PC-3 (cell line): Measurements from ENCODE around the gene CCNG2. TPM values are rescaled to one million over a fixed set of nuclear protein-coding genes. Genes with fewer than 3 reads are reported as not detected.

ENCODE experiments used
- ATAC-seq: fragments of 200-7000 bp; cut with Tn5 transposase; 2 replicates; pipeline ENCODE4 v1.9.1; 2020; ENCODE audit warnings: mild to moderate bottlenecking, moderate library complexity
- BruUV-seq: library from RNA; stranded (reverse); fragments of 400-500 nt; replicated peaks from 2 replicates; lab custom pipeline; 2021; lab: Mats Ljungman, UMichigan
- CTCF ChIA-PET: fragments of 300-600 bp; sonication (Branson Sonifier 250); formaldehyde crosslinking; loops from one replicate; lab custom pipeline; 2022; ENCODE audit warnings: antibody characterized with exemption; lab: Charles Lee
- POLR2A ChIA-PET: fragments of 300-600 bp; sonication (Branson Sonifier 250); formaldehyde crosslinking; loops from one replicate; lab custom pipeline; 2022; ENCODE audit warnings: antibody characterized with exemption; ENCODE audit not compliant: unreplicated experiment; lab: Charles Lee
- DNase-seq: peaks from one replicate; pipeline ENCODE4 v3.0.0-alpha.2; 2015
- H2AFZ ChIP-seq: fragments of 300-600 bp; sonication (generic); 2 replicates; pipeline ENCODE4 v1.6.0; 2016; ENCODE audit warnings: antibody characterized with exemption, low read length
- H3F3A ChIP-seq: fragments of 300-600 bp; sonication (generic); one replicate; pipeline ENCODE4 v1.6.0; 2017; ENCODE audit warnings: antibody characterized with exemption, low read length, control low read depth, mild to moderate bottlenecking; ENCODE audit not compliant: unreplicated experiment
- H3K27ac ChIP-seq: fragments of 300-600 bp; sonication (generic); 2 replicates; pipeline ENCODE4 v1.5.1; 2016; ENCODE audit warnings: mild to moderate bottlenecking, low read length
- H3K27me3 ChIP-seq: fragments of 300-600 bp; sonication (generic); 2 replicates; pipeline ENCODE4 v1.6.1; 2016; ENCODE audit warnings: low read length, mixed read lengths
- H3K36me3 ChIP-seq: fragments of 300-600 bp; sonication (generic); 2 replicates; pipeline ENCODE4 v1.6.1; 2016; ENCODE audit warnings: low read depth, mixed run types, low read length, mixed read lengths
- H3K4me1 ChIP-seq: fragments of 300-600 bp; sonication (generic); 2 replicates; pipeline ENCODE4 v1.5.1; 2016; ENCODE audit warnings: low read length; ENCODE audit not compliant: insufficient read depth
- H3K4me2 ChIP-seq: fragments of 300-600 bp; sonication (generic); 2 replicates; pipeline ENCODE4 v1.6.0; 2016; ENCODE audit warnings: low read length
- H3K4me3 ChIP-seq: fragments of 300-600 bp; sonication (generic); 2 replicates; pipeline ENCODE4 v1.5.1; 2016; ENCODE audit warnings: mild to moderate bottlenecking, low read length, mixed read lengths
- H3K79me2 ChIP-seq: fragments of 300-600 bp; sonication (generic); 2 replicates; pipeline ENCODE4 v1.6.1; 2017; ENCODE audit warnings: low read length, mixed read lengths
- H3K9ac ChIP-seq: fragments of 300-600 bp; sonication (generic); 2 replicates; pipeline ENCODE4 v1.6.0; 2016; ENCODE audit warnings: mild to moderate bottlenecking, low read length
- H3K9me2 ChIP-seq: fragments of 300-600 bp; sonication (generic); replicated peaks from 2 replicates; pipeline ENCODE4 v1.6.1; 2016; ENCODE audit warnings: mixed run types, low read length, mixed read lengths
- H3K9me3 ChIP-seq: fragments of 300-600 bp; sonication (generic); 2 replicates; pipeline ENCODE4 v1.6.1; 2016; ENCODE audit warnings: low read length, mixed read lengths
- H4K20me1 ChIP-seq: fragments of 300-600 bp; sonication (generic); 2 replicates; pipeline ENCODE4 v1.6.1; 2016; ENCODE audit warnings: low read length, mixed read lengths
- EZH2 ChIP-seq: fragments of 300-600 bp; sonication (generic); IDR thresholded peaks from one replicate; pipeline ENCODE4 v1.6.1; 2017; ENCODE audit warnings: antibody characterized with exemption, mild to moderate bottlenecking, low read length; ENCODE audit not compliant: unreplicated experiment
- EZH2phosphoT487 ChIP-seq: fragments of 300-600 bp; sonication (generic); IDR thresholded peaks from 2 replicates; pipeline ENCODE4 v1.6.1; 2018; ENCODE audit warnings: mild to moderate bottlenecking, antibody characterized with exemption, low read length, borderline replicate concordance
- intact Hi-C: fragments of 100-400 bp; cut with micrococcal nuclease; formaldehyde crosslinking; loops from 2 replicates; pipeline ENCODE4 v1.9.0; 2023
- total RNA-seq: library from RNA; depleted of rRNA; stranded (reverse); fragments of >200 nt; gene quantifications from 2 replicates; pipeline ENCODE4 v1.2.3, GENCODE V29; 2014
- TF ChIP-seq, protein P1 (sequence below): fragments of 300-600 bp; sonication (generic); conservative IDR thresholded peaks from 2 replicates; pipeline ENCODE4 v1.5.1; 2017; ENCODE audit warnings: antibody characterized with exemption, low read depth, mild to moderate bottlenecking, low read length

Gene CCNG2
- total RNA-seq, 1 experiment from 2014 or later = 8.0 TPM

DNA sequence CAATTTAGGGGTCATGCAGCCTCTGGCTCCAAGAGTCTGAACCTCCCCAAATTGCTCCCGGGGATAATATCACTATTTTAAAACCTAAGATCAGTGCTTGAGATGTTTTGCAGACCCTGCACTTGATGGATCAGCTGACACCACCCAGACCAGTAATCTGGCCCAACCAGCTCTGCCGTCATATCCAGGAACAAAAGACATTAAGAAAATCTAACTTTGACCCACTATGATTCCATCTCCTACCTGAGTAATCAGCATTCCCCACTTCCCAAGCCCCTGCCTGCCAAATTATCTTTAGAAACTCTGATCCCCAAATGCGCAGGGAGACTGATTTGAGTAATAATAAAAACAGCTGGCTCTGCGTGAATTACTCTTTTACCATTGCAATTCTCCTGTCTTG lies 34.4 kb upstream of the CCNG2 start:
- H3K36me3 ChIP-seq = no peaks in the 10 kb centered on the region
- ChIA-PET POLR2A (no interaction called here), CTCF (no interaction called here)
- TF ChIP-seq EZH2phosphoT487 (no peak), EZH2 (no peak)
- TF ChIP-seq, protein P1, sequence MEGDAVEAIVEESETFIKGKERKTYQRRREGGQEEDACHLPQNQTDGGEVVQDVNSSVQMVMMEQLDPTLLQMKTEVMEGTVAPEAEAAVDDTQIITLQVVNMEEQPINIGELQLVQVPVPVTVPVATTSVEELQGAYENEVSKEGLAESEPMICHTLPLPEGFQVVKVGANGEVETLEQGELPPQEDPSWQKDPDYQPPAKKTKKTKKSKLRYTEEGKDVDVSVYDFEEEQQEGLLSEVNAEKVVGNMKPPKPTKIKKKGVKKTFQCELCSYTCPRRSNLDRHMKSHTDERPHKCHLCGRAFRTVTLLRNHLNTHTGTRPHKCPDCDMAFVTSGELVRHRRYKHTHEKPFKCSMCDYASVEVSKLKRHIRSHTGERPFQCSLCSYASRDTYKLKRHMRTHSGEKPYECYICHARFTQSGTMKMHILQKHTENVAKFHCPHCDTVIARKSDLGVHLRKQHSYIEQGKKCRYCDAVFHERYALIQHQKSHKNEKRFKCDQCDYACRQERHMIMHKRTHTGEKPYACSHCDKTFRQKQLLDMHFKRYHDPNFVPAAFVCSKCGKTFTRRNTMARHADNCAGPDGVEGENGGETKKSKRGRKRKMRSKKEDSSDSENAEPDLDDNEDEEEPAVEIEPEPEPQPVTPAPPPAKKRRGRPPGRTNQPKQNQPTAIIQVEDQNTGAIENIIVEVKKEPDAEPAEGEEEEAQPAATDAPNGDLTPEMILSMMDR = no peak
- intact Hi-C loops = no loop called here
- H3K27ac ChIP-seq = no peak overlapping the region
- ATAC-seq = no peak
- H3K9ac ChIP-seq = no peak overlapping the region
- no peaks in the 10 kb centered on the region for H3K27me3 ChIP-seq
- no peak overlapping the region for H3K4me2 ChIP-seq
- H3K4me3 ChIP-seq = no peak overlapping the region
- no peaks in the 10 kb centered on the region for H3F3A ChIP-seq
- no peaks in the 10 kb centered on the region for H3K79me2 ChIP-seq
- H2AFZ ChIP-seq = no peak overlapping the region
- DNase-seq = no peak
- BruUV-seq = no TSS peak
- no peaks in the 10 kb centered on the region for H3K9me2 ChIP-seq
- H3K9me3 ChIP-seq = no peaks in the 10 kb centered on the region
- no peaks in the 10 kb centered on the region for H4K20me1 ChIP-seq
- H3K4me1 ChIP-seq = no peaks in the 10 kb centered on the region

DNA sequence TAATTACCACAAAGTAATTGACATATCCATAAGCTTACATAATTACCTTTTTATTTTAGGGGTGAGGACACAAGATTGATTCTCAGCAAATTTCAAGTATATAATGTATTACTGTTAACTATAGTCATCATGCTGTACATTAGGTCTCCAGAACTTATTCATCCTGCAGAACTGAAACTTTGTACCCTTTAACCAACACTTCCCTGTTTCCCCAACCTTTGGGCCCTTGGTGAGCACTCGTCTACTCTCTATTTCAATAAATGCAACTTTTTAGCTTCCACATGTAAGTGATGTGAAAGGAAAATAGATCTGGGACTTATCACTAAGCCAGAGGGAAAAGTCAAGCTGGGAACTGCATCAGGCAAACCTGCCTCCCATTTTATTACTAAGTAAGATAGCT lies 33.6 kb upstream of the CCNG2 start:
- Histone ChIP-seq H3K9me3 (no peaks in the 10 kb centered on the region), H3F3A (no peaks in the 10 kb centered on the region), H3K27me3 (no peaks in the 10 kb centered on the region), H3K4me1 (no peaks in the 10 kb centered on the region), H4K20me1 (no peaks in the 10 kb centered on the region), H3K9ac (no peak overlapping the region), H3K9me2 (no peaks in the 10 kb centered on the region), H2AFZ (no peak overlapping the region), H3K4me2 (no peak overlapping the region), H3K36me3 (no peaks in the 10 kb centered on the region), H3K27ac (no peak overlapping the region), H3K79me2 (no peaks in the 10 kb centered on the region), H3K4me3 (no peak overlapping the region)
- intact Hi-C loops = no loop called here
- no peak for DNase-seq
- CTCF ChIA-PET = no interaction called here
- no peak for ATAC-seq
- TF ChIP-seq EZH2phosphoT487 (no peak), EZH2 (no peak)
- TF ChIP-seq, protein P1 = no peak
- POLR2A ChIA-PET = no interaction called here
- BruUV-seq = no TSS peak

DNA sequence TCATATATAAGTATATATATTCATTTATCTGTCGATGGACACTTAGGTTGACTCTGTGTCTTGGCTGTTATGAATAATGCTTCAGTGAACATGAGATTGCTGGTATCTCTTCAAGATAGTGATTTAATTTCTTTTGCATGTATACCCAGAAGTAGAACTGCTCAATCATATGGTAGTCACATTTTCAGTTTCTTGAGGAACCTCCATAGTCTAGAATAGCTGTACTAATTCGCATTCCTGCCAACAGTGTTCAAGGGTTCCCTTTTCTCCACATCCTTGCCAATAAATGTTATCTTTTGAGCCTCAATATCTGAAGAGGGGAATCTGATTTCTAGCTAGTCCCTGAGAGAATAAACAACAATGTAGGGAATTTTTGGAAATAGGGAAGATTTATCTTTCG lies 32.4 kb upstream of the CCNG2 start:
- Histone ChIP-seq H3F3A (no peaks in the 10 kb centered on the region), H3K36me3 (no peaks in the 10 kb centered on the region), H4K20me1 (no peaks in the 10 kb centered on the region), H3K4me2 (no peak overlapping the region), H3K4me3 (no peak overlapping the region), H3K27ac (no peak overlapping the region), H2AFZ (no peak overlapping the region), H3K9me3 (no peaks in the 10 kb centered on the region), H3K79me2 (no peaks in the 10 kb centered on the region), H3K9ac (no peak overlapping the region), H3K4me1 (no peaks in the 10 kb centered on the region), H3K27me3 (no peaks in the 10 kb centered on the region), H3K9me2 (no peaks in the 10 kb centered on the region)
- DNase-seq = no peak
- CTCF ChIA-PET = no interaction called here
- no peak for ATAC-seq
- TF ChIP-seq, protein P1 = no peak
- TF ChIP-seq EZH2 (no peak), EZH2phosphoT487 (no peak)
- intact Hi-C loops = no loop called here
- no TSS peak for BruUV-seq
- POLR2A ChIA-PET = no interaction called here
